T47D (cell line): ENCODE data around the gene BRD9.
"Not testable (repeated sequence)": the region's sequence is repeated elsewhere in the genome, so short reads cannot be mapped to it uniquely, and the experiment has no call there.

Source experiments
- DNase-seq, 2 experiments: peaks; one replicate each; pipeline versions ENCODE4 v3.0.0 to v3.0.0-alpha.2; 2011 to 2012; ENCODE audit warnings: low read depth in 1 of 2, low spot score in 1 of 2
- JUND ChIP-seq: IDR thresholded peaks from 2 replicates; pipeline ENCODE4 v1.6.1; 2012; ENCODE audit warnings: low read depth
- in situ Hi-C: cut with HindIII; loops from 2 replicates; pipeline ENCODE4 v1.10.0; 2016; ENCODE audit warnings: low sequenced_read_pairs, low pct_unique_long_range_greater_than_20kb

The BRD9 gene

GRCh38 chr5:919356-920000, 26.9 kb upstream of the BRD9 start:
- TF ChIP-seq JUND = no peak
- in situ Hi-C loops = no loop called here
- peak; percentile 57 to 89 for DNase-seq

- in situ Hi-C loops, DNase-seq: not testable (repeated sequence)
Measured at GRCh38 chr5:918717-919116, 26.1 kb upstream of the BRD9 start.

GRCh38 chr5:916441-917293, 24.1 kb upstream of the BRD9 start:
- DNase-seq = no peak
- in situ Hi-C loops = no loop called here
- no peak for TF ChIP-seq JUND

GRCh38 chr5:915946-916345, 23.3 kb upstream of the BRD9 start:
- TF ChIP-seq JUND = no peak
- in situ Hi-C loops = no loop called here
- DNase-seq = no peak

GRCh38 chr5:915346-915745, 22.7 kb upstream of the BRD9 start:
- DNase-seq, in situ Hi-C loops: not testable (repeated sequence)

GRCh38 chr5:914612-915011, 22.0 kb upstream of the BRD9 start:
- in situ Hi-C loops = no loop called here
- DNase-seq = no peak
- no peak for TF ChIP-seq JUND

- TF ChIP-seq JUND = no peak
- in situ Hi-C loops = no loop called here
- DNase-seq = no peak
Measured at GRCh38 chr5:914174-914573, 21.6 kb upstream of the BRD9 start.

- in situ Hi-C loops = no loop called here
- no peak for TF ChIP-seq JUND
- peak in 1 of 2 experiments; percentile 57 for DNase-seq
Measured at GRCh38 chr5:912280-913091, 19.9 kb upstream of the BRD9 start.

- in situ Hi-C loops = no loop called here
- no peak for TF ChIP-seq JUND
- DNase-seq = no peak
Measured at GRCh38 chr5:911601-912000, 19.0 kb upstream of the BRD9 start.

GRCh38 chr5:910769-911160, 18.2 kb upstream of the BRD9 start:
- no peak for TF ChIP-seq JUND
- in situ Hi-C loops = no loop called here
- no peak for DNase-seq

GRCh38 chr5:909994-910768, 17.6 kb upstream of the BRD9 start:
- DNase-seq = no peak
- TF ChIP-seq JUND = no peak
- in situ Hi-C loops = no loop called here

GRCh38 chr5:909086-909485, 16.5 kb upstream of the BRD9 start:
- in situ Hi-C loops = no loop called here

More at GRCh38 chr5:909086-909485, 16.5 kb upstream of the BRD9 start:
- no peak for TF ChIP-seq JUND
- DNase-seq = no peak
